Measurements from ENCODE around the gene DLG5.

Gene DLG5

GRCh38 chr10:77771851-77772250 lies 154.7 kb downstream of the DLG5 start:
- no peaks in the 10 kb centered on the region for H3K4me1 ChIP-seq (ENCODE audit: low read length)
- no peak overlapping the region for H3K4me2 ChIP-seq (ENCODE audit: low read length)
- no peak for TF ChIP-seq EZH2phosphoT487 (IDR thresholded peaks at IDR 0.05; ENCODE audit: low read depth)
- no peak for TF ChIP-seq CTCF (IDR thresholded peaks at IDR 0.05; ENCODE audit: low read depth, low read length)

GRCh38 chr10:77771450-77771849 lies 155.1 kb downstream of the DLG5 start:
- Histone ChIP-seq H3K4me2 (ENCODE audit: low read length) (no peak overlapping the region), H3K4me1 (ENCODE audit: low read length) (no peaks in the 10 kb centered on the region)

More at GRCh38 chr10:77771851-77772250, 154.7 kb downstream of the DLG5 start:
- H4K20me1 ChIP-seq (ENCODE audit: insufficient read depth, low read length), result no peaks in the 10 kb centered on the region
- no peak overlapping the region for H3K4me3 ChIP-seq (ENCODE audit: low read length)
- no peaks in the 10 kb centered on the region for H3K27me3 ChIP-seq (ENCODE audit: low read depth, low read length)
- H3K27ac ChIP-seq (ENCODE audit: low read length), result no peak overlapping the region
- no peak overlapping the region for H3K9ac ChIP-seq (ENCODE audit: low read length)
- H3K36me3 ChIP-seq (replicated peaks; ENCODE audit: low read depth, low read length), result no peaks in the 10 kb centered on the region
- H2AFZ ChIP-seq (ENCODE audit: low read depth, low read length), result no peak overlapping the region
- H3K79me2 ChIP-seq (ENCODE audit: low read length), result no peaks in the 10 kb centered on the region
- H3K9me3 ChIP-seq (ENCODE audit: insufficient read depth, low read length), result no peaks in the 10 kb centered on the region

GRCh38 chr10:77770868-77771175 lies 155.7 kb downstream of the DLG5 start:
- Histone ChIP-seq H4K20me1 (ENCODE audit: insufficient read depth, low read length) (no peaks in the 10 kb centered on the region), H3K4me3 (ENCODE audit: low read length) (no peak overlapping the region), H3K4me2 (ENCODE audit: low read length) (no peak overlapping the region), H3K27ac (ENCODE audit: low read length) (no peak overlapping the region), H2AFZ (ENCODE audit: low read depth, low read length) (no peak overlapping the region), H3K79me2 (ENCODE audit: low read length) (no peaks in the 10 kb centered on the region), H3K36me3 (replicated peaks; ENCODE audit: low read depth, low read length) (no peaks in the 10 kb centered on the region), H3K9me3 (ENCODE audit: insufficient read depth, low read length) (no peaks in the 10 kb centered on the region), H3K9ac (ENCODE audit: low read length) (no peak overlapping the region), H3K4me1 (ENCODE audit: low read length) (no peaks in the 10 kb centered on the region), H3K27me3 (ENCODE audit: low read depth, low read length) (no peaks in the 10 kb centered on the region)
- TF ChIP-seq CTCF (IDR thresholded peaks at IDR 0.05; ENCODE audit: low read depth, low read length) (no peak), EZH2phosphoT487 (IDR thresholded peaks at IDR 0.05; ENCODE audit: low read depth) (no peak)

More at GRCh38 chr10:77771450-77771849, 155.1 kb downstream of the DLG5 start:
- Histone ChIP-seq H2AFZ (ENCODE audit: low read depth, low read length) (no peak overlapping the region), H4K20me1 (ENCODE audit: insufficient read depth, low read length) (no peaks in the 10 kb centered on the region), H3K27me3 (ENCODE audit: low read depth, low read length) (no peaks in the 10 kb centered on the region), H3K9ac (ENCODE audit: low read length) (no peak overlapping the region), H3K4me3 (ENCODE audit: low read length) (no peak overlapping the region), H3K9me3 (ENCODE audit: insufficient read depth, low read length) (no peaks in the 10 kb centered on the region), H3K27ac (ENCODE audit: low read length) (no peak overlapping the region), H3K36me3 (replicated peaks; ENCODE audit: low read depth, low read length) (no peaks in the 10 kb centered on the region), H3K79me2 (ENCODE audit: low read length) (no peaks in the 10 kb centered on the region)
- TF ChIP-seq CTCF (IDR thresholded peaks at IDR 0.05; ENCODE audit: low read depth, low read length), result no peak
- TF ChIP-seq EZH2phosphoT487 (IDR thresholded peaks at IDR 0.05; ENCODE audit: low read depth), result no peak

- H3K27me3 ChIP-seq (ENCODE audit: low read depth, low read length), result no peaks in the 10 kb centered on the region
- H2AFZ ChIP-seq (ENCODE audit: low read depth, low read length), result no peak overlapping the region
- no peak overlapping the region for H3K9ac ChIP-seq (ENCODE audit: low read length)
- no peaks in the 10 kb centered on the region for H3K9me3 ChIP-seq (ENCODE audit: insufficient read depth, low read length)
- TF ChIP-seq EZH2phosphoT487 (IDR thresholded peaks at IDR 0.05; ENCODE audit: low read depth) (no peak), CTCF (IDR thresholded peaks at IDR 0.05; ENCODE audit: low read depth, low read length) (no peak)
- no peak overlapping the region for H3K4me3 ChIP-seq (ENCODE audit: low read length)
- H3K36me3 ChIP-seq (replicated peaks; ENCODE audit: low read depth, low read length), result no peaks in the 10 kb centered on the region
- no peak overlapping the region for H3K4me2 ChIP-seq (ENCODE audit: low read length)
- H4K20me1 ChIP-seq (ENCODE audit: insufficient read depth, low read length), result no peaks in the 10 kb centered on the region
- H3K79me2 ChIP-seq (ENCODE audit: low read length), result no peaks in the 10 kb centered on the region
- no peaks in the 10 kb centered on the region for H3K4me1 ChIP-seq (ENCODE audit: low read length)
- no peak overlapping the region for H3K27ac ChIP-seq (ENCODE audit: low read length)
Measured at GRCh38 chr10:77770081-77770867, 156.3 kb downstream of the DLG5 start.

Data from OCI-LY3 (cell line).